Kidney epithelial cell (primary cell): ENCODE measurements around the gene EFL1. TPM values are rescaled to one million over a fixed set of nuclear protein-coding genes. Genes with fewer than 3 reads are reported as not detected.

Experiments
- DNase-seq: peaks from one replicate; pipeline ENCODE4 v3.0.0-alpha.2; 2010; ENCODE audit warnings: low read depth
- H3K27me3 ChIP-seq: 2 replicates; pipeline ENCODE4 v1.6.0; 2011; ENCODE audit warnings: low read length; ENCODE audit not compliant: control insufficient read depth, insufficient read depth
- H3K36me3 ChIP-seq: 2 replicates; pipeline ENCODE4 v1.5.1; 2011; ENCODE audit warnings: low read length; ENCODE audit not compliant: control insufficient read depth, insufficient read depth
- H3K4me3 ChIP-seq: 2 replicates; pipeline ENCODE4 v1.5.1; 2011; ENCODE audit warnings: low read depth, mild to moderate bottlenecking, control low read depth, low read length
- total RNA-seq: library from RNA; depleted of rRNA; stranded (reverse); fragments of >200 nt; gene quantifications from 2 replicates; pipeline ENCODE4 v1.2.3, GENCODE V29; 2015
- TF ChIP-seq, protein P1 (sequence below): IDR thresholded peaks from 2 replicates; pipeline ENCODE4 v1.5.1; 2011; ENCODE audit warnings: mild to moderate bottlenecking, moderate library complexity, low read length, control low read depth, inconsistent platforms; ENCODE audit not compliant: insufficient read depth, poor library complexity, severe bottlenecking

EFL1 gene
- total RNA-seq, 1 donor from 2014 or later, result 21.8 TPM

DNA sequence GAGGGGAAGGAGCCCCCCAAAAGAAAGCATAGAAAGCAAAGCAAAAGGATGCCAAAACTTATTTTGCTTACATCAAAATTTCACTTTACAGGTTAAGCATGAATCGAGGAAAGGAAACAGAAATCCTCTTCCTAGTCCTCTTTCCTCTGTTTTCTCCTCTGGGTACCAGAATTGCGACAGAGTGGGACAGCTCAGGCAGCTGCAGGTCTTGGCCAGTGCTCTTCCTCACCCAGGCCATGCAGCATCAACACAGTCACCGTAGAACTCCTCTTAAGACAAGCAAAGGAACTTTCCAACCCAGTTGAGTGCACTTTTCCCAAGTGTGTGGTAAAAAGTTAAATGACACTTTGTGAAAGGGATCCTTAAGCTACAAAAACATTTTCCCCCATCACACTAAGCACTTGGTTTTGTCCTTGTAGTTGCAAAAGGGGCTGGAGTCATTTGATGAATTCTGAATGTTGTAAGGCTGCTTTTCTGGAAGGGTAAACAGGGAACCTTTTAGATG is 170.8 kb downstream of the EFL1 start:
- no peak for DNase-seq
- Histone ChIP-seq H3K4me3 (no peak overlapping the region), H3K36me3 (no peaks in the 10 kb centered on the region), H3K27me3 (no peaks in the 10 kb centered on the region)
- TF ChIP-seq, protein P1, sequence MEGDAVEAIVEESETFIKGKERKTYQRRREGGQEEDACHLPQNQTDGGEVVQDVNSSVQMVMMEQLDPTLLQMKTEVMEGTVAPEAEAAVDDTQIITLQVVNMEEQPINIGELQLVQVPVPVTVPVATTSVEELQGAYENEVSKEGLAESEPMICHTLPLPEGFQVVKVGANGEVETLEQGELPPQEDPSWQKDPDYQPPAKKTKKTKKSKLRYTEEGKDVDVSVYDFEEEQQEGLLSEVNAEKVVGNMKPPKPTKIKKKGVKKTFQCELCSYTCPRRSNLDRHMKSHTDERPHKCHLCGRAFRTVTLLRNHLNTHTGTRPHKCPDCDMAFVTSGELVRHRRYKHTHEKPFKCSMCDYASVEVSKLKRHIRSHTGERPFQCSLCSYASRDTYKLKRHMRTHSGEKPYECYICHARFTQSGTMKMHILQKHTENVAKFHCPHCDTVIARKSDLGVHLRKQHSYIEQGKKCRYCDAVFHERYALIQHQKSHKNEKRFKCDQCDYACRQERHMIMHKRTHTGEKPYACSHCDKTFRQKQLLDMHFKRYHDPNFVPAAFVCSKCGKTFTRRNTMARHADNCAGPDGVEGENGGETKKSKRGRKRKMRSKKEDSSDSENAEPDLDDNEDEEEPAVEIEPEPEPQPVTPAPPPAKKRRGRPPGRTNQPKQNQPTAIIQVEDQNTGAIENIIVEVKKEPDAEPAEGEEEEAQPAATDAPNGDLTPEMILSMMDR, result no peak

DNA sequence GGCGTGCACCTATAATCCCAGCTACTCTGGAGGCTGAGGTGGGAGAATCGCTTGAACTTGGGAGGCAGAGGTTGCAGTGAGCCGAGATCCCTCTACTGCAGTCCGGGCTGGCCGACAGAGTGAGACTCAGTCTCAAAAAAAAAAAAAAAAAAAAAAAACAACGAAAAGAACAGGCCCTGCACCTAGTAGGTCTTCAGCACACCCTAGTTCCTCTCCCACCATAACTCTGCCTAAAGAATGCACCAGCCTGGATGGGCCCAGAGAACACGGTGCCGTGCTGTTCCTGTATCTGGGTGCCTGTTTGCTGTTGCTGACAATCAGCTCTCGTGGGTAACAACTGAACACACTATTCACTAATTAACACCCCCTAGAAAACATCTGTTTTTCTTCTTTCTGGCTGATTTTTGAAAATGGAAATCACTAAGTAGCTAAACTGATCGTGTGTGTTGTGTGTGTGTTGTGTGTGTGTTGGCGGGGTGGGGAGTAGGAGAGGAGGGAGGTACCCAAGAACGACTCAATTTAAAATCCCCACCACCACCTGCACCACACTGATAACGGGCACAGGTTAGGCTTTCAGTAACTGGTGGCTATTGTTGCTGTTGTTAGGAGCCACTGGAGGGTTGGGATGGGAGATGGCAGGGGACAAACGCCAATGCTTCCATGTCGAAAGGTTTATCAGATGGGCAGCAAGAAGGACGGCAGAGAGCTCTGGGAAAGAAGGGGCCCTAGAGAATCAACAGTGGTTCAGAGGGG is 176.1 kb downstream of the EFL1 start:
- H3K36me3 ChIP-seq, result no peaks in the 10 kb centered on the region
- H3K27me3 ChIP-seq, result peaks cover 2% of the 10 kb centered on the region
- no peak for DNase-seq
- H3K4me3 ChIP-seq, result no peak overlapping the region
- TF ChIP-seq, protein P1, result no peak

DNA sequence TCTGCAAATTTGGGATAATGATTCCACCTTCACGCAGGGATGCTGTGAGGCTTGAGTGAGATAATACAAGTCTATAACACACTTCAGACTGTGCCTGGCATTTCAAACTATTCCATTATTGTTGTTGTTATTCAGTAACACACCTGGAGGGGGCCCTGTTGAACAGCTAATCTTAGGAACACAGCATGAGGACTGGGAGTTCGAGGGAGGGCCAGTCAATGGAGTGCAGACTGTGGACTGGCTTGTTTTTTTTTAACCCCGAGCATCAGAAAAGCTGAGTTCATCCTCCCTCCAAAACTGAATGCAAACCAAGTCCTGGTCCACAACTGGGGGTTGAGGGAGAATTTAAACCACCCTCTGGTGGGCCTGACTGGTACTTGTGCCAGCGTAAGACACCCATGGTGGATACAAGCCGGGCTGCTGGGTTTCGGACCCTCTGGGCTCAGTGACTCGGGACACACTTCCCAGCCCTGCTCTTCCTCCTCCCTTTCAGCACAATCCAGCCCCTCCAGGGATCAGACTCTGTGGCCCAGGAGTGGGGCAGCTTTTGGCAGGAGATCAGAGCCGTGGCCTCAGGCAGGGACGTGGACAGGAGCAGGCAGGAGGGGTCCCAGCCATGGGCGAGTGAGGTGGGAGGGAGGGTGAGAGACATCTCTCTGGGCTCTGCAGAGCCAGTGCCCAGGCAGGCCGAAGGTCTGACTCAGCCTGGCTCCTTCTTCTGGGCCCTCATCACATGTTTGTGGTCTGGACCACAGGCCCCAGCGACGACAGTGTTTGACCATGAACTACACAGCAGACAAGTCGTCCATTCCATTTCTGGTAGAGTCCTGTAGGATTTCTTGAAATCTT is 180.4 kb downstream of the EFL1 start:
- TF ChIP-seq, protein P1, result no peak
- no peak overlapping the region for H3K4me3 ChIP-seq
- peaks cover 2% of the 10 kb centered on the region for H3K27me3 ChIP-seq
- peak; percentile 54 for DNase-seq
- no peaks in the 10 kb centered on the region for H3K36me3 ChIP-seq

DNA sequence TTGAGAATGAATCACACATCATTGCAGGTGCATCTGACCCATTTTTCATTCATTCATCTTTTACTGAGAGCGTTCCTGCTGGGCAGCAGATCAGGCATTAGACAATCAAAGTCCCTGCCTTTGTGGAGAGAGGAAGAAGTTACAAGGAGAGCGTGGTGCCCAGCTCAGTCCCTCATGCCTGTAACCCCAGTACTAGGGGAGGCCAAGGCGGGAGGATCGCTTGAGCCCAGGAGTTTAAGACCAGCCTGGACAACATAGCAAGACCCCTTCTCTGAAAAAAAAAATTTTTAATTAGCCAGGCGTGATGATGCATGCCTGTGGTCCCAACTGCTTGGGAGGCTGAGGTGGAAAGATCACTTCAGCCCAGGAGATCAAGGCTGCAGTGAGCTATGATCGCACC is 181.8 kb downstream of the EFL1 start:
- Histone ChIP-seq H3K36me3 (no peaks in the 10 kb centered on the region), H3K27me3 (peaks cover 2% of the 10 kb centered on the region), H3K4me3 (no peak overlapping the region)
- TF ChIP-seq, protein P1, result no peak
- DNase-seq, result no peak

Other genes starting within 250 kb of the EFL1 start
- 15.6 and 18.8 TPM in 2 replicates for gene MEX3B, start 216.7 kb downstream of the EFL1 start, total RNA-seq
- gene SAXO2, start 84 bp upstream of the EFL1 start, total RNA-seq, result 0.79 and 0.96 TPM in 2 replicates
- 0.82 and 0.84 TPM in 2 replicates for gene GOLGA6L10, start 86.7 kb upstream of the EFL1 start, total RNA-seq
- gene GOLGA6L9, start 167.1 kb upstream of the EFL1 start, total RNA-seq, result 4.3 and 4.9 TPM in 2 replicates